ENCODE results near the gene RBM20. TPM values are rescaled to one million over a fixed set of nuclear protein-coding genes. Genes with fewer than 3 reads are reported as not detected.

RBM20 gene
- total and polyA plus RNA-seq, 2 experiments from 2014 or later = 0.05 to 0.17 TPM

GRCh38 chr10:110833234-110833940, 189.3 kb downstream of the RBM20 start:
- no peaks in the 10 kb centered on the region for H3F3A ChIP-seq (replicated peaks; ENCODE audit: low read depth)
- Mint-ChIP-seq H3K27ac (peak overlapping the region; percentile 23; the same call in 1 of the 2 replicates), H3K9me3 (no peaks in the 10 kb centered on the region), H3K27me3 (ENCODE audit: insufficient read depth, low read depth, poor library complexity) (peaks cover 3% of the 10 kb centered on the region), H3K4me1 (peaks cover 21% of the 10 kb centered on the region), H3K36me3 (ENCODE audit: low read depth) (no peaks in the 10 kb centered on the region), H3K4me3 (no peak overlapping the region)
- DNase-seq (ENCODE audit: low spot score) = peak; percentile 13
- no peaks in the 10 kb centered on the region for H4K20me1 ChIP-seq (replicated peaks; ENCODE audit: insufficient read depth)
- 0 out of 2 replicates have a peak, but pooled peaks cover 5% of the 10 kb centered on the region for H3K4me1 ChIP-seq (ENCODE audit: insufficient read depth)
- no peak overlapping the region for H3K4me2 ChIP-seq
- H3K4me3 ChIP-seq = no peak overlapping the region
- peak overlapping the region; percentile 43; the same call in 1 of the 2 replicates for H2AFZ ChIP-seq
- TF ChIP-seq POLR2AphosphoS5 (IDR thresholded peaks at IDR 0.05; ENCODE audit: low read depth) (no peak), STAT1 (IDR thresholded peaks at IDR 0.05; ENCODE audit: unreplicated experiment) (no peak), ZNF331 (CRISPR knock-in tag; IDR thresholded peaks at IDR 0.05; ENCODE audit: low read depth) (no peak), ZNF114 (CRISPR knock-in tag; IDR thresholded peaks at IDR 0.05) (no peak), CTCF (conservative IDR thresholded peaks at IDR 0.05; ENCODE audit: low read depth in 2 of 2) (no peak)
- ATAC-seq = peak; percentile 43
- H3K9me2 ChIP-seq (ENCODE audit: insufficient read depth) = no peaks in the 10 kb centered on the region
- H3K27me3 ChIP-seq (ENCODE audit: insufficient read depth) = no peaks in the 10 kb centered on the region
- no peaks in the 10 kb centered on the region for H3K36me3 ChIP-seq (ENCODE audit: insufficient read depth)
- no peak overlapping the region for H3K27ac ChIP-seq (ENCODE audit: low read depth)
- H3K79me2 ChIP-seq (replicated peaks; ENCODE audit: insufficient read depth) = no peaks in the 10 kb centered on the region

GRCh38 chr10:110833941-110834628, 189.9 kb downstream of the RBM20 start:
- Mint-ChIP-seq H3K27ac (no peak overlapping the region), H3K4me3 (no peak overlapping the region), H3K27me3 (ENCODE audit: insufficient read depth, low read depth, poor library complexity) (peaks cover 3% of the 10 kb centered on the region), H3K9me3 (no peaks in the 10 kb centered on the region), H3K36me3 (ENCODE audit: low read depth) (no peaks in the 10 kb centered on the region), H3K4me1 (peaks cover 21% of the 10 kb centered on the region)
- Histone ChIP-seq H2AFZ (peak overlapping the region; percentile 43; the same call in 1 of the 2 replicates), H3K27ac (ENCODE audit: low read depth) (no peak overlapping the region), H3K4me1 (ENCODE audit: insufficient read depth) (0 out of 2 replicates have a peak, but pooled peaks cover 5% of the 10 kb centered on the region), H3K27me3 (ENCODE audit: insufficient read depth) (no peaks in the 10 kb centered on the region), H4K20me1 (replicated peaks; ENCODE audit: insufficient read depth) (no peaks in the 10 kb centered on the region), H3K36me3 (ENCODE audit: insufficient read depth) (no peaks in the 10 kb centered on the region), H3K4me3 (no peak overlapping the region), H3K4me2 (no peak overlapping the region), H3F3A (replicated peaks; ENCODE audit: low read depth) (no peaks in the 10 kb centered on the region), H3K9me2 (ENCODE audit: insufficient read depth) (no peaks in the 10 kb centered on the region), H3K79me2 (replicated peaks; ENCODE audit: insufficient read depth) (no peaks in the 10 kb centered on the region)
- no peak for ATAC-seq
- no peak for DNase-seq (ENCODE audit: low spot score)
- TF ChIP-seq ZNF462 (CRISPR knock-in tag; IDR thresholded peaks at IDR 0.05) (no peak), CREB1 (CRISPR knock-in tag; IDR thresholded peaks at IDR 0.05; ENCODE audit: low read depth) (no peak), POLR2AphosphoS5 (IDR thresholded peaks at IDR 0.05; ENCODE audit: low read depth) (no peak), REST (IDR thresholded peaks at IDR 0.05; ENCODE audit: unreplicated experiment) (no peak)

Measured in GM23338 (cell line).